H1 (cell line): ENCODE data around the gene ITPKB.

Experiments used
- CEBPB ChIP-seq: IDR thresholded peaks from 2 replicates; pipeline ENCODE4 v1.6.1; 2012; ENCODE audit warnings: low read depth, low read length
- CTBP2 ChIP-seq: IDR thresholded peaks from 2 replicates; pipeline ENCODE4 v1.7.0; 2011; ENCODE audit warnings: borderline replicate concordance, mild to moderate bottlenecking, moderate library complexity, mixed read lengths, low read length; ENCODE audit not compliant: insufficient read depth, insufficient read length
- CTCF ChIP-seq, 3 experiments: IDR thresholded peaks; 1 replicate in 2 of 3; 2 replicates in 1 of 3; pipeline versions ENCODE4 v1.5.1 to v1.6.1; 2011; ENCODE audit warnings: low read length in 3 of 3, mild to moderate bottlenecking in 3 of 3, inconsistent platforms in 2 of 3, low read depth in 1 of 3, moderate library complexity in 1 of 3; ENCODE audit not compliant: insufficient read depth in 1 of 3; ENCODE audit errors: control extremely low read depth in 1 of 3
- JUN ChIP-seq: IDR thresholded peaks from 2 replicates; pipeline ENCODE4 v1.6.1; 2011; ENCODE audit warnings: low read depth, mild to moderate bottlenecking, improper control_type of control experiment, low read length
- MAX ChIP-seq: IDR thresholded peaks from 2 replicates; pipeline ENCODE4 v1.6.1; 2012; ENCODE audit warnings: inconsistent platforms
- POLR2A ChIP-seq, 2 experiments: IDR thresholded peaks; 1 replicate in 1 of 2; 2 replicates in 1 of 2; pipeline ENCODE4 v1.6.1; 2011; ENCODE audit warnings: low read depth in 2 of 2, low read length in 2 of 2, mild to moderate bottlenecking in 2 of 2; ENCODE audit errors: control extremely low read depth in 1 of 2
- SIN3A ChIP-seq, 2 experiments: IDR thresholded peaks in 1 of 2; conservative IDR thresholded peaks in 1 of 2; 2 replicates each; pipeline ENCODE4 v1.6.1; 2011 to 2012; ENCODE audit warnings: low read length in 2 of 2, improper control_type of control experiment in 1 of 2, low read depth in 1 of 2, mild to moderate bottlenecking in 1 of 2

GRCh38 chr1:226661965-226662364 is 77.1 kb downstream of the ITPKB start:
- TF ChIP-seq MAX (no peak), CTCF (IDR thresholded peaks at IDR 0.05; ENCODE audit: control extremely low read depth in 1 of 3, insufficient read depth in 1 of 3, low read depth in 1 of 3, low read length in 3 of 3) (no peak), SIN3A (conservative IDR thresholded peaks at IDR 0.05 in 1 of 2, IDR thresholded peaks at IDR 0.05 in 1 of 2; ENCODE audit: low read depth in 1 of 2, low read length in 2 of 2) (no peak), JUN (no peak), CTBP2 (no peak), POLR2A (IDR thresholded peaks at IDR 0.05; ENCODE audit: control extremely low read depth in 1 of 2, low read depth in 2 of 2, low read length in 2 of 2) (no peak), CEBPB (no peak)
